Activated CD8-positive, alpha-beta T cell treated with anti-CD3 and anti-CD28 coated beads for 36 hours (primary cell): ENCODE results near the gene TDRD12. TPM values are rescaled to one million over a fixed set of nuclear protein-coding genes. Genes with fewer than 3 reads are reported as not detected.
"Not testable (repeated sequence)": the region's sequence is repeated elsewhere in the genome, so short reads cannot be mapped to it uniquely, and the experiment has no call there.

Source experiments
- ATAC-seq: fragments of 200-7000 bp; cut with Tn5 transposase; one replicate; pipeline ENCODE4 v1.10.0; 2021; ENCODE audit warnings: mild to moderate bottlenecking, moderate library complexity
- CTCF ChIA-PET: fragments of 350-600 bp; sonication (Branson Sonifier 250); formaldehyde crosslinking; loops from one replicate; lab custom pipeline; 2021; ENCODE audit warnings: antibody characterized with exemption; lab: Charles Lee
- POLR2A ChIA-PET: fragments of 350-600 bp; sonication (Branson Sonifier 250); formaldehyde crosslinking; loops from one replicate; lab custom pipeline; 2021; ENCODE audit warnings: antibody characterized with exemption; lab: Charles Lee
- DNase-seq: peaks from one replicate; pipeline ENCODE4 v3.0.0-alpha.2; 2020
- H3K27ac Mint-ChIP-seq: one replicate; pipeline ENCODE4 v1.8.0; 2021; ENCODE audit warnings: mild to moderate bottlenecking, mixed read lengths
- H3K27me3 Mint-ChIP-seq: one replicate; pipeline ENCODE4 v1.8.0; 2021; ENCODE audit warnings: mixed read lengths
- H3K36me3 Mint-ChIP-seq: one replicate; pipeline ENCODE4 v1.8.0; 2021; ENCODE audit warnings: low read depth, mixed read lengths
- H3K4me1 Mint-ChIP-seq: one replicate; pipeline ENCODE4 v1.8.0; 2021; ENCODE audit warnings: low read depth, mixed read lengths
- H3K4me3 Mint-ChIP-seq: one replicate; pipeline ENCODE4 v1.8.0; 2021; ENCODE audit warnings: mild to moderate bottlenecking, moderate library complexity, mixed read lengths
- H3K9me3 Mint-ChIP-seq: one replicate; pipeline ENCODE4 v1.8.0; 2021; ENCODE audit warnings: mixed read lengths
- CTCF ChIP-seq: fragments of 200-600 bp; IDR thresholded peaks from one replicate; pipeline ENCODE4 v1.8.0; 2022; ENCODE audit warnings: antibody characterized with exemption, mild to moderate bottlenecking
- intact Hi-C: fragments of 100-400 bp; cut with micrococcal nuclease; formaldehyde crosslinking; loops from one replicate; pipeline ENCODE4 v1.10.0; 2022
- total RNA-seq, 2 experiments: library from RNA; stranded (reverse); gene quantifications; one replicate each; pipeline ENCODE4 v1.2.3, GENCODE V29; 2021

TDRD12 gene
- total RNA-seq, 2 experiments from 2014 or later, result 0.13 TPM; not detected in 1

DNA sequence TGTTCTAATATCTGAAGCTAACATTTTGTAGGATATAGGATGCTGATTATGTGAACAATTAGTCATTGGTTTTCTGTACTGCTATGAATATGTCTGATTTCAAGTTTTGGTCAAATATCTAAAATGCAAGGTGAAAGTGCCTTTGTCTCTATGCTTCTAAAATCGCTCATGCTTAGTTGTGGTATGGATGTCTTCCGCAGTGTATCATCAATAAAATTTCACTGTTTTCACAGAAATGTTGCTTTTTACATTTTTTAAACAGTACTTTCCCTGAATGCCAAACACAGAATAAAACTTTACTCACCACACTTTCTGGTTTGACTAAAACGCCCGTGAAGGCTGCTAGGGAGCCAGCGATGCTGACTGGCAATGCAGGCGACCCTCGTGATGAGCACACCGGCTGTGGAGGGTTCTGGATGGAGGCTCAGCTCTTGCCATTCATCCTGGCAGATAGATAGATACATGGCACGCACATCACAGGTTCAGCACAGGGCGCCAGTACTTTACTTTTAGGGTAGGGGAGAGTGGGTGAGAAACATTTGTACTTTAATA lies 109.9 kb downstream of the TDRD12 start:
- DNase-seq, result no peak
- TF ChIP-seq CTCF, result no peak
- ATAC-seq, result no peak
- Mint-ChIP-seq H3K4me3 (no peak overlapping the region), H3K36me3 (no peaks in the 10 kb centered on the region), H3K27me3 (peaks cover 5% of the 10 kb centered on the region), H3K27ac (no peak overlapping the region), H3K9me3 (no peaks in the 10 kb centered on the region), H3K4me1 (no peaks in the 10 kb centered on the region)
- intact Hi-C loops, result no loop called here
- CTCF ChIA-PET, result interaction anchor here (0.8 to 1.8 kb wide), 3 partner anchors 8 to 13 kb away, joined by 3 to 4 read pairs (median 4); no protein-coding TSS in a partner anchor
- POLR2A ChIA-PET, result interaction anchor here (0.7 to 0.8 kb wide), 2 partner anchors 14 to 16 kb away, joined by 3 read pairs; no protein-coding TSS in a partner anchor

- H3K36me3 Mint-ChIP-seq, result no peaks in the 10 kb centered on the region
- ChIA-PET POLR2A (interaction anchor here (0.8 kb wide), 1 partner anchor 17 kb away, joined by 3 read pairs; no protein-coding TSS in a partner anchor), CTCF (interaction anchor here (1.8 kb wide), 1 partner anchor 12 kb away, joined by 4 read pairs; no protein-coding TSS in a partner anchor)
- no peak for TF ChIP-seq CTCF
- no peaks in the 10 kb centered on the region for H3K9me3 Mint-ChIP-seq
- intact Hi-C loops, result no loop called here
- DNase-seq (no peak), ATAC-seq (no peak)
- no peaks in the 10 kb centered on the region for H3K4me1 Mint-ChIP-seq
- no peaks in the 10 kb centered on the region for H3K27me3 Mint-ChIP-seq
- no peak overlapping the region for H3K27ac Mint-ChIP-seq
- H3K4me3 Mint-ChIP-seq, result no peak overlapping the region
Observed at GRCh38 chr19:32830231-32831014, 110.9 kb downstream of the TDRD12 start.

GRCh38 chr19:32831611-32832010 lies 112.0 kb downstream of the TDRD12 start:
- ChIA-PET POLR2A (no interaction called here), CTCF (no interaction called here)
- H3K36me3 Mint-ChIP-seq, result no peaks in the 10 kb centered on the region
- no peaks in the 10 kb centered on the region for H3K27me3 Mint-ChIP-seq
- TF ChIP-seq CTCF, result no peak
- intact Hi-C loops, result no loop called here
- H3K27ac Mint-ChIP-seq, result no peak overlapping the region
- no peak for ATAC-seq
- H3K9me3 Mint-ChIP-seq, result no peaks in the 10 kb centered on the region
- H3K4me3 Mint-ChIP-seq, result no peak overlapping the region
- no peak for DNase-seq
- no peaks in the 10 kb centered on the region for H3K4me1 Mint-ChIP-seq

- intact Hi-C loops, H3K9me3 Mint-ChIP-seq, POLR2A ChIA-PET, H3K27me3 Mint-ChIP-seq, DNase-seq, H3K27ac Mint-ChIP-seq, H3K4me1 Mint-ChIP-seq, H3K4me3 Mint-ChIP-seq, H3K36me3 Mint-ChIP-seq, CTCF ChIA-PET, ATAC-seq: not testable (repeated sequence)
Observed at GRCh38 chr19:32832094-32832493, 112.5 kb downstream of the TDRD12 start.

- intact Hi-C loops, H3K4me3 Mint-ChIP-seq, H3K4me1 Mint-ChIP-seq, H3K27me3 Mint-ChIP-seq, POLR2A ChIA-PET, DNase-seq, CTCF ChIA-PET, H3K36me3 Mint-ChIP-seq, ATAC-seq, H3K27ac Mint-ChIP-seq, H3K9me3 Mint-ChIP-seq: not testable (repeated sequence)
Observed at GRCh38 chr19:32832825-32833224, 113.3 kb downstream of the TDRD12 start.

DNA sequence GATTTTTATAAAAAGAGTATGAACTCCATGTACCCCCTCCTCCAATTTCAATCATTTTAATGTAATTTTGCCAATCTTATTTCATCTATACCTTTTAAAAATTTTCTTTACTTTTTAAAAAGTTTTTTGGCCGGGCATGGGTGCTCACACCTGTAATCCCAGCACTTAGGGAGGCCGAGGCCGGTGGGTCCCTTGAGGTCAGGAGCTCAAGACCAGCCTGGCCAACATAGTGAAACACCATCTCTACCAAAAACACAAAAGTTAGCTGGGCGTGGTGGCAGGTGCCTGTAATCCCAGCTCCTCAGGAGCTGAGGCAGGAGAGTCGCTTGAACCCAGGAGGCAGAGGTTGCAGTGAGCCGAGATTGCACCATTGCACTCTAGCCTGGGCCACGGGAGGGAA lies 113.8 kb downstream of the TDRD12 start:
- H3K4me3 Mint-ChIP-seq, H3K4me1 Mint-ChIP-seq, CTCF ChIA-PET, H3K36me3 Mint-ChIP-seq, H3K27ac Mint-ChIP-seq, intact Hi-C loops, DNase-seq, ATAC-seq, H3K27me3 Mint-ChIP-seq, H3K9me3 Mint-ChIP-seq, POLR2A ChIA-PET: not testable (repeated sequence)
